ENCODE data around the gene ASCC3. TPM values are rescaled to one million over a fixed set of nuclear protein-coding genes. Genes with fewer than 3 reads are reported as not detected.

ASCC3 gene
- total RNA-seq, 4 donors from 2014 or later: 20.5 to 33.9 (median 26.9) TPM

- Histone ChIP-seq H3K27ac (no peak overlapping the region), H3K36me3 (no peaks in the 10 kb centered on the region), H3K27me3 (peaks cover 4 to 99% of the 10 kb centered on the region in 2 donors), H3K4me1 (peaks cover 0 to 47% (median 8%) of the 10 kb centered on the region in 4 donors), H3K4me3 (no peak overlapping the region), H3K9me3 (no peaks in the 10 kb centered on the region)
- WGBS, 2 donors: 24 to 33% methylated on average over 6 of the region's 6 CpGs
- DNase-seq (ENCODE audit: low spot score in 2 of 2): no peak
- TF ChIP-seq POLR2A (IDR thresholded peaks at IDR 0.05): no peak
- no peak for TF ChIP-seq EP300 (IDR thresholded peaks at IDR 0.05)
- TF ChIP-seq CTCF (IDR thresholded peaks at IDR 0.05): no peak
Observed at GRCh38 chr6:100468016-100468622, 413.0 kb downstream of the ASCC3 start.

GRCh38 chr6:100467129-100468015 lies 413.8 kb downstream of the ASCC3 start:
- DNase-seq (ENCODE audit: low spot score in 2 of 2): no peak
- WGBS, 2 donors: 11 to 12% methylated on average over 31 to 48 of the region's 49 CpGs
- Histone ChIP-seq H3K36me3 (no peaks in the 10 kb centered on the region), H3K27me3 (peaks cover 5 to 99% of the 10 kb centered on the region in 2 donors), H3K9me3 (no peaks in the 10 kb centered on the region), H3K27ac (no peak overlapping the region), H3K4me3 (no peak overlapping the region), H3K4me1 (peaks cover 0 to 47% (median 8%) of the 10 kb centered on the region in 4 donors)
- no peak for TF ChIP-seq EP300 (IDR thresholded peaks at IDR 0.05)
- TF ChIP-seq CTCF (IDR thresholded peaks at IDR 0.05): no peak
- TF ChIP-seq POLR2A (IDR thresholded peaks at IDR 0.05): no peak

GRCh38 chr6:100466410-100467128 lies 414.6 kb downstream of the ASCC3 start:
- Histone ChIP-seq H3K4me1 (peaks cover 0 to 47% (median 8%) of the 10 kb centered on the region in 4 donors), H3K9me3 (no peaks in the 10 kb centered on the region), H3K4me3 (no peak overlapping the region), H3K36me3 (no peaks in the 10 kb centered on the region), H3K27ac (no peak overlapping the region), H3K27me3 (peaks cover 11 to 100% of the 10 kb centered on the region in 2 donors)
- TF ChIP-seq EP300 (IDR thresholded peaks at IDR 0.05): no peak
- 6 to 11% methylated on average over 21 of the region's 21 CpGs for WGBS, 2 donors
- no peak for DNase-seq (ENCODE audit: low spot score in 2 of 2)

GRCh38 chr6:100465701-100466409 lies 415.3 kb downstream of the ASCC3 start:
- no peak for DNase-seq (ENCODE audit: low spot score in 2 of 2)
- WGBS, 2 donors: 8 to 13% methylated on average over 20 of the region's 20 CpGs

More at GRCh38 chr6:100465701-100466409, 415.3 kb downstream of the ASCC3 start:
- no peaks in the 10 kb centered on the region for H3K9me3 ChIP-seq
- peaks cover 0 to 53% (median 8%) of the 10 kb centered on the region in 4 donors for H3K4me1 ChIP-seq
- H3K36me3 ChIP-seq: no peaks in the 10 kb centered on the region
- no peak overlapping the region for H3K4me3 ChIP-seq
- H3K27me3 ChIP-seq: peaks cover 13 to 100% of the 10 kb centered on the region in 2 donors
- TF ChIP-seq CTCF (IDR thresholded peaks at IDR 0.05) (no peak), POLR2A (IDR thresholded peaks at IDR 0.05) (no peak), EP300 (IDR thresholded peaks at IDR 0.05) (no peak)
- H3K27ac ChIP-seq: no peak overlapping the region

Data from tibial nerve (tissue), 4 donors.